Kidney (tissue), 14 donors: Measurements from ENCODE around the gene PHF14. TPM values are rescaled to one million over a fixed set of nuclear protein-coding genes. Genes with fewer than 3 reads are reported as not detected.
"Not testable (repeated sequence)": the region's sequence is repeated elsewhere in the genome, so short reads cannot be mapped to it uniquely, and the experiment has no call there.

Experiments used
- DNase-seq, 5 donors: peaks; one replicate each; pipeline ENCODE4 v3.0.0-alpha.2; 2013 to 2020
- FAIRE-seq: peaks from 2 replicates; lab custom pipeline; 2012; peaks lifted over from hg19 to GRCh38; lab: Jason Lieb, UNC
- H3K27ac ChIP-seq, 2 donors: one replicate each; pipeline ENCODE4 v1.7.0; 2013; ENCODE audit warnings: low read depth in 2 of 2, low read length in 2 of 2, inconsistent platforms in 1 of 2
- H3K27me3 ChIP-seq: one replicate; pipeline ENCODE4 v1.7.1; 2013; ENCODE audit warnings: low read length, inconsistent platforms; ENCODE audit not compliant: control insufficient read depth, insufficient read depth
- H3K36me3 ChIP-seq, 3 donors: one replicate each; pipeline versions ENCODE4 v1.7.0 to v1.7.1; 2013; ENCODE audit warnings: low read length in 3 of 3, control low read depth in 1 of 3, inconsistent platforms in 1 of 3; ENCODE audit not compliant: insufficient read depth in 3 of 3, control insufficient read depth in 2 of 3
- H3K4me1 ChIP-seq, 3 donors: one replicate each; pipeline versions ENCODE4 v1.7.0 to v1.7.1; 2013; ENCODE audit warnings: low read length in 3 of 3, inconsistent platforms in 1 of 3, low read depth in 1 of 3; ENCODE audit not compliant: control insufficient read depth in 2 of 3, insufficient read depth in 2 of 3
- H3K4me3 ChIP-seq, 3 donors: one replicate each; pipeline versions ENCODE4 v1.7.0 to v1.8.1; 2013; ENCODE audit warnings: low read length in 3 of 3, control low read depth in 1 of 3, inconsistent platforms in 1 of 3
- H3K9ac ChIP-seq, 3 donors: one replicate each; pipeline versions ENCODE4 v1.7.0 to v1.7.1; 2013; ENCODE audit warnings: low read length in 3 of 3, control low read depth in 1 of 3, inconsistent platforms in 1 of 3
- H3K9me3 ChIP-seq, 3 donors: one replicate each; pipeline versions ENCODE4 v1.7.0 to v1.7.1; 2013; ENCODE audit warnings: low read length in 3 of 3, control low read depth in 1 of 3, inconsistent platforms in 1 of 3; ENCODE audit not compliant: control insufficient read depth in 2 of 3, insufficient read depth in 1 of 3
- CTCF ChIP-seq: IDR thresholded peaks from 3 replicates; pipeline ENCODE4 v1.5.1; 2012; ENCODE audit warnings: mild to moderate bottlenecking, moderate library complexity, borderline replicate concordance; ENCODE audit not compliant: insufficient read depth; ENCODE audit errors: extremely low read depth
- intact Hi-C: fragments of 100-400 bp; cut with DNase I; formaldehyde crosslinking; loops from one replicate; pipeline ENCODE4 v1.11.1; 2022
- polyA plus RNA-seq: library from polyadenylated mRNA; stranded (reverse); fragments of 350-450 nt; fragmentation: Illumina TruSeq; extraction: RNeasy Lipid Tissue Mini Kit (QIAGEN cat#74804); gene quantifications from one replicate; pipeline ENCODE4 v1.2.3, GENCODE V29; 2014; ENCODE audit warnings: low read depth, low replicate concordance; ENCODE audit not compliant: insufficient read depth
- total RNA-seq: library from RNA; stranded (reverse); fragmentation: NEBNext Ultra II Directional; extraction: Animal tissue kit (Norgen Biotek cat#: 25700); gene quantifications from one replicate; pipeline ENCODE4 v1.2.1, GENCODE V29; 2021
- donor health status: control.
- donor health status: control.
- donor health status: control.
- donor health status: control.
- donor health status: control.
- donor health status: DM: yes; HTN: yes; CAD: no.
- donor health status: Normal renal cell carcinoma (clear cell type).

The PHF14 gene
- total and polyA plus RNA-seq, 2 donors from 2014 or later = 17.1 to 31.7 TPM

GRCh38 chr7:10973942-10974911 is 555 bp downstream of the PHF14 start:
- H3K27ac ChIP-seq = peak overlapping the region; percentile 43 to 71
- no peak for FAIRE-seq
- H3K36me3 ChIP-seq = no peaks in the 10 kb centered on the region
- peak overlapping the region; percentile 73 to 90 (median 78) for H3K9ac ChIP-seq
- no peaks in the 10 kb centered on the region for H3K4me1 ChIP-seq
- no peaks in the 10 kb centered on the region for H3K9me3 ChIP-seq
- peak overlapping the region; percentile 73 to 93 (median 91) for H3K4me3 ChIP-seq
- H3K27me3 ChIP-seq = no peaks in the 10 kb centered on the region
- DNase-seq = peak; percentile 34 to 83 (median 72)
- TF ChIP-seq CTCF = no peak
- intact Hi-C loops = no loop called here

- H3K4me1 ChIP-seq = no peaks in the 10 kb centered on the region
- H3K4me3 ChIP-seq = no peak overlapping the region
- no peaks in the 10 kb centered on the region for H3K9me3 ChIP-seq
- no peaks in the 10 kb centered on the region for H3K27me3 ChIP-seq
- H3K9ac ChIP-seq = no peak overlapping the region
- intact Hi-C loops = no loop called here
- DNase-seq (no peak), FAIRE-seq (no peak)
- no peak overlapping the region for H3K27ac ChIP-seq
- no peak for TF ChIP-seq CTCF
- H3K36me3 ChIP-seq = no peaks in the 10 kb centered on the region
Measured at GRCh38 chr7:10977113-10977512, 3.4 kb downstream of the PHF14 start.

GRCh38 chr7:10981317-10981716 is 7.6 kb downstream of the PHF14 start:
- no peak for FAIRE-seq
- no peaks in the 10 kb centered on the region for H3K27me3 ChIP-seq
- no peak for TF ChIP-seq CTCF

GRCh38 chr7:10990748-10991147 is 17.1 kb downstream of the PHF14 start:
- H3K4me3 ChIP-seq = not testable (repeated sequence)

More at GRCh38 chr7:10981317-10981716, 7.6 kb downstream of the PHF14 start:
- Histone ChIP-seq H3K9me3 (no peaks in the 10 kb centered on the region), H3K36me3 (peaks cover 5 to 9% (median 7%) of the 10 kb centered on the region in 3 donors), H3K4me1 (no peaks in the 10 kb centered on the region), H3K27ac (no peak overlapping the region), H3K9ac (no peak overlapping the region), H3K4me3 (no peak overlapping the region)
- peak in 1 of 5 donors; percentile 3 for DNase-seq
- intact Hi-C loops = no loop called here

GRCh38 chr7:10995482-10996166 is 22.0 kb downstream of the PHF14 start:
- H3K4me3 ChIP-seq, H3K9ac ChIP-seq, H3K27me3 ChIP-seq, H3K9me3 ChIP-seq, intact Hi-C loops, H3K36me3 ChIP-seq, FAIRE-seq, H3K27ac ChIP-seq, H3K4me1 ChIP-seq: not testable (repeated sequence)
- DNase-seq = peak in 1 of 5 donors; percentile 64

More at GRCh38 chr7:10990748-10991147, 17.1 kb downstream of the PHF14 start:
- H3K9me3 ChIP-seq, DNase-seq, H3K27ac ChIP-seq, H3K36me3 ChIP-seq, H3K9ac ChIP-seq, FAIRE-seq, H3K27me3 ChIP-seq, H3K4me1 ChIP-seq, intact Hi-C loops: not testable (repeated sequence)
